Neural crest cell (in vitro differentiated cells): ENCODE measurements around the gene CACNG4. TPM values are rescaled to one million over a fixed set of nuclear protein-coding genes. Genes with fewer than 3 reads are reported as not detected.
"Not testable (repeated sequence)": the region's sequence is repeated elsewhere in the genome, so short reads cannot be mapped to it uniquely, and the experiment has no call there.

Source experiments
- DNase-seq: peaks from one replicate; pipeline ENCODE4 v3.0.0; 2021; ENCODE audit warnings: low read depth, mixed read lengths, low spot score
- H3K27ac Mint-ChIP-seq: one replicate; pipeline ENCODE4 v1.8.0; 2021; ENCODE audit warnings: mild to moderate bottlenecking, mixed read lengths; ENCODE audit not compliant: unreplicated experiment
- H3K27me3 Mint-ChIP-seq: 2 replicates; pipeline ENCODE4 v1.8.0; 2021; ENCODE audit warnings: low read depth, mild to moderate bottlenecking, mixed read lengths
- H3K36me3 Mint-ChIP-seq: 2 replicates; pipeline ENCODE4 v1.8.0; 2021; ENCODE audit warnings: low read depth, mild to moderate bottlenecking, mixed read lengths
- H3K4me1 Mint-ChIP-seq: 2 replicates; pipeline ENCODE4 v1.8.0; 2021; ENCODE audit warnings: mixed read lengths
- H3K4me3 Mint-ChIP-seq: one replicate; pipeline ENCODE4 v1.8.0; 2021; ENCODE audit warnings: mild to moderate bottlenecking, mixed read lengths
- H3K9me3 Mint-ChIP-seq: 2 replicates; pipeline ENCODE4 v1.8.0; 2021; ENCODE audit warnings: mixed read lengths
- total RNA-seq: library from RNA; stranded (reverse); gene quantifications from 2 replicates; pipeline ENCODE4 v1.2.1, GENCODE V29; 2021
- TF ChIP-seq, protein P1 (sequence below): fragments of 200-600 bp; sonication (generic); conservative IDR thresholded peaks from 2 replicates; pipeline ENCODE4 v1.5.0; 2021; ENCODE audit warnings: antibody characterized with exemption, mild to moderate bottlenecking

Gene CACNG4
- total RNA-seq, 1 donor from 2014 or later, result 38.4 TPM

DNA sequence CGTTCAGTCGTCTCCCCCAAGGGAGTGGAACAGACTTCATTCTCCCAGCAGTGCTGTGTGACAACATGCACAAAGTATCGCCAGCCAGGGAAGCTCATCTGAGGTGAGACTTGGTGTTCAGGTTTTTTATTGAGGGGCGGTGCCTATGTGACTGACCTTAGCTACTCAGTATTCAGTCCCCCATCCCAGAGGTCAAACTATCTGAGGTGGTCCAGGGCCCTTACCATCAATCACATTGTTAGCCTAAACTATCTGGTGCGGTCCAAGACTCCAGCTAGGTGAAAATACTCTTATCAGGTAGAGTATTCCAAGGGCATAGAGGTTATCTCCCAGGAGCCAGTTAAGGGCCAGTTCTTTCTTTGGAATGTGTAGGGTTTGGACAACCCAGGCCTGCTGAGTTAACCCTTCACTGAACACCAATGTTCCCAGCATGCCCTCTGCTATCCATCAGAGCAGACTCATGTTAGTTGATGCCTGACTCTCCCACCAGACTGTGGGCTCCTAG is 74.4 kb downstream of the CACNG4 start:
- Mint-ChIP-seq H3K4me1 (no peaks in the 10 kb centered on the region), H3K36me3 (peaks cover 5% of the 10 kb centered on the region), H3K4me3 (no peak overlapping the region), H3K27me3 (no peaks in the 10 kb centered on the region), H3K27ac (no peak overlapping the region), H3K9me3 (peaks cover 11% of the 10 kb centered on the region)
- TF ChIP-seq, protein P1, sequence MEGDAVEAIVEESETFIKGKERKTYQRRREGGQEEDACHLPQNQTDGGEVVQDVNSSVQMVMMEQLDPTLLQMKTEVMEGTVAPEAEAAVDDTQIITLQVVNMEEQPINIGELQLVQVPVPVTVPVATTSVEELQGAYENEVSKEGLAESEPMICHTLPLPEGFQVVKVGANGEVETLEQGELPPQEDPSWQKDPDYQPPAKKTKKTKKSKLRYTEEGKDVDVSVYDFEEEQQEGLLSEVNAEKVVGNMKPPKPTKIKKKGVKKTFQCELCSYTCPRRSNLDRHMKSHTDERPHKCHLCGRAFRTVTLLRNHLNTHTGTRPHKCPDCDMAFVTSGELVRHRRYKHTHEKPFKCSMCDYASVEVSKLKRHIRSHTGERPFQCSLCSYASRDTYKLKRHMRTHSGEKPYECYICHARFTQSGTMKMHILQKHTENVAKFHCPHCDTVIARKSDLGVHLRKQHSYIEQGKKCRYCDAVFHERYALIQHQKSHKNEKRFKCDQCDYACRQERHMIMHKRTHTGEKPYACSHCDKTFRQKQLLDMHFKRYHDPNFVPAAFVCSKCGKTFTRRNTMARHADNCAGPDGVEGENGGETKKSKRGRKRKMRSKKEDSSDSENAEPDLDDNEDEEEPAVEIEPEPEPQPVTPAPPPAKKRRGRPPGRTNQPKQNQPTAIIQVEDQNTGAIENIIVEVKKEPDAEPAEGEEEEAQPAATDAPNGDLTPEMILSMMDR, result no peak
- DNase-seq, result no peak

DNA sequence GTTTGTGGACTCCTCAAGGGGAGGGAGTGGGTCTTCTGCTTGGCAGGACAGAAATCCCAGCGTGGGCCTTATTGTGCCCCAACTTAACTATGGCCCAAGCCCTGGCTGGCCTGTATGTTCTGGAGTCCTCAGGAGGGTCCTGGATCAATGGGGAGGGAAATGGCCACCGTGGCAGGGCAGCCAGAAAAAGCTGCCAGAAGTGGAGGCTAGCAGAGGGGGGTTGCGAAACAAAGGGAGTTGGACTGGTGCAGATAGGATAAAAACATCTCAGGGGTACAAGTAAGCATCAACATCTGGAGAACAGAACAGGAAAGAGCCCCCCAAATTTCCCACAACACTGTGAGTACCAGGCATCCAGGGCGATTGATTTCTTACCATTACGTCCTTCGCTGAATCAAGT is 76.1 kb downstream of the CACNG4 start:
- Mint-ChIP-seq H3K4me3 (no peak overlapping the region), H3K27ac (no peak overlapping the region), H3K4me1 (no peaks in the 10 kb centered on the region), H3K9me3 (peaks cover 4% of the 10 kb centered on the region), H3K36me3 (no peaks in the 10 kb centered on the region), H3K27me3 (no peaks in the 10 kb centered on the region)
- TF ChIP-seq, protein P1, result no peak
- DNase-seq, result no peak

DNA sequence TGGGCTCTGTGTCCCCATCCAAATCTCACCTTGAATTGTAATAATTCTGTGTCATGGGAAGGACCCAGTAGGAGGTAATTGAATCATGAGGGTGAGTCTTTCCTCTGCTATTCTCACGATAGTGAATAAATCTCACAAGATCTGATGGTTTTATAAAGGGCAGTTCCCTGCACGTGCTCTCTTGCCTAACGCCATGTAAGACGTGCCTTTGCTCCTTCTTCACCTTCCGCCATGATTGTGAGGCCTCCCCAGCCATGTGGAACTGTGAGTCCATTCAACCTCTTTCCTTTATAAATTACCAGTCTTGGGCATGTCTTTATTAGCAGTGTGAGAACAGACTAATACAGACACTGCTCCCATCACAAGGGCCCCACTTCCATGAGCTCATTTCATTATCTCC is 76.6 kb downstream of the CACNG4 start:
- H3K9me3 Mint-ChIP-seq, H3K27ac Mint-ChIP-seq, H3K4me1 Mint-ChIP-seq, H3K27me3 Mint-ChIP-seq, H3K4me3 Mint-ChIP-seq, DNase-seq, H3K36me3 Mint-ChIP-seq: not testable (repeated sequence)

DNA sequence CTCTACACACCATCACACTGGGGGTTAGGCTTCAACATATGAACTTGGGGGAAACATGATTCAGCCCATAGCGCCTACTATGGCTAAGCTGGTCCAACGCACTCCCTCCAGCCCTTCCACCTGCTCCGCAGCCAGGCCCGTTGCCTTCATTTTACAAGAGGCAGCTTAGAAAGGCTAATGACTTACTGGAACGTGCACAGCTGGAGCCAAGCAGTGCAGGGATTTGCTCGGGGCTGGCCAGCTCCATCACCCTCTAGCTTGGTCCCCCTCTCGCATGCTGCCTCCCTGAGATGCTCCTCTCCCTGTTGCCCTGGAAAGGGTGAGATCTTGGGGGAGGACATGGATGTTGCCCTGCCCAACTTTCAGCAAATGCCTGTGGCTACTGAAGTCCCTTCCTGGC is 77.0 kb downstream of the CACNG4 start:
- no peaks in the 10 kb centered on the region for H3K4me1 Mint-ChIP-seq
- H3K27me3 Mint-ChIP-seq, result no peaks in the 10 kb centered on the region
- no peak overlapping the region for H3K27ac Mint-ChIP-seq
- peaks cover under 1% of the 10 kb centered on the region for H3K9me3 Mint-ChIP-seq
- no peak for DNase-seq
- no peaks in the 10 kb centered on the region for H3K36me3 Mint-ChIP-seq
- TF ChIP-seq, protein P1, result no peak
- H3K4me3 Mint-ChIP-seq, result no peak overlapping the region

DNA sequence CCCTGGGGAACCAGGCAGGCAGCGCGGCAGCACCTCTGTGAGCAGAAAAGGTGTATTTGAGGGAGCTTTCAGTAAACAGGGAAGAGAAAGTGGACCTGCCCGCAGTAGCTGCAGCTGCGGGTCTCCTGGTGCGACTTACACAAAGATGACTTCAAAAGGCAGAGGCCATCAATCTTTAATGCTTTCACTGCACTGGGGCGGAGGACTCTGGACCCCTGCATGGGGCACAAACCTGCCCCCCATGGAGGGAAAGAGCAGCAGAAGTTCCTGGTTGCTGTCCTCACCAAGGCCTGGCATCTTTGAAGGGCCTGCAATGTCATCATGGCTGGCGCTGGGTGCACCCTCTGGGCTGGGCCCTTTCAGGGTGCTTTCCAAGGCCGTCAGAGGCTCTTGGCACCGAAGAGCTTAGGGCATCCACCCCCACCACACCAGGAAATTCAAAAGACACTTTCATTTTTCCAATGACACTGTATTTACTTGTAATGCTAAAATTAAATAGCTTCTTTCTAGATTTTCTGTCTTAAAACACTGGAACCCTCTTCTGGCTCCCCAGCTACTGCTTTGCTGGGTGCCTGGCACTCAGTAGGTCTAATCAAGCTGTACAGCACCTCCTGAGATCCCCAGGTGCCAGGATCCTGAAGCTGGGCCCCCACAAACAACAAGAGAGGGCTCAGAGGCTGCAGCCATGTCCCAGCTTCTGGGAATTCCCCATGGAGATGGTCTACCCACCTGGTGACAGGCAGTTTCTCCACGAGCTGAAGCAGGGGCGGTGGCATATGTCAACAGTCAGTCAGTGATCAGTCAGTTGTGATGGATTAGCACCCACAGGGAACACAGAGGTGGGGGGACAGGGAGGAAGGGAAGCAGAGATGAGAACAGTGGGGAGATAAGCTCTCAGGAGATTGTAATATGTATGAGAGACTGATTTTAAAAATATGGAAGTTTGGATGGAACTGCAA is 77.7 kb downstream of the CACNG4 start:
- no peaks in the 10 kb centered on the region for H3K9me3 Mint-ChIP-seq
- H3K27ac Mint-ChIP-seq, result no peak overlapping the region
- TF ChIP-seq, protein P1, result no peak
- H3K4me1 Mint-ChIP-seq, result no peaks in the 10 kb centered on the region
- no peaks in the 10 kb centered on the region for H3K27me3 Mint-ChIP-seq
- DNase-seq, result no peak
- H3K4me3 Mint-ChIP-seq, result no peak overlapping the region
- no peaks in the 10 kb centered on the region for H3K36me3 Mint-ChIP-seq

DNA sequence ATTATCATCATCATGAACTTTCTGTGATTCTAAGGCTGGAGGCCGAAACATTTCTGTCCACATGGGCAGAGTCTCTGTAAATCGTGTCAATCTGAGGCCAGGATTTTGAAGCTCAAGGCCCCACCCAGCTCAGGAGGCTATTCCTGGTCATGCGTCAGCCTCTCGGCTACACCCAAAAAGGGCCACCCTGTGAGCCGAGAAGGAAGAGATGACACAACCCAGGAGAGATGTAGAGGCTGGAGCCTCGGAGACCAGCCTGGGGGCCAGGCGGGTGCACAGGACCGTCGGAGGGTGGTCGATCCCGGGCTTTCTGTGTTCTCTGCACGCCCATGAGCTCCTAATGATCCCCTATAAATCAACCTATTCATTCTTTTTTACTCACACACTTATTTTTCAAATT is 78.8 kb downstream of the CACNG4 start:
- no peaks in the 10 kb centered on the region for H3K9me3 Mint-ChIP-seq
- no peaks in the 10 kb centered on the region for H3K4me1 Mint-ChIP-seq
- no peak overlapping the region for H3K27ac Mint-ChIP-seq
- H3K36me3 Mint-ChIP-seq, result no peaks in the 10 kb centered on the region
- TF ChIP-seq, protein P1, result no peak
- H3K4me3 Mint-ChIP-seq, result no peak overlapping the region
- DNase-seq, result no peak
- no peaks in the 10 kb centered on the region for H3K27me3 Mint-ChIP-seq
